Measurements from ENCODE around the gene TRPT1. TPM values are rescaled to one million over a fixed set of nuclear protein-coding genes. Genes with fewer than 3 reads are reported as not detected.
A peak's percentile ranks its signal among the peaks of the same experiment; 100 is the strongest.

Gene TRPT1
- total and polyA plus RNA-seq, 7 donors, result 49.6 to 131 (median 96.1) TPM

GRCh38 chr11:64201543-64201942 is 24.4 kb downstream of the TRPT1 start:
- intact Hi-C loops (cut with DNase I), result loop anchor here in 1 of 2 donors (5.0 kb wide), 1 partner anchor 66 kb away; no protein-coding TSS in a partner anchor
- ATAC-seq (no peak), DNase-seq (no peak)
- Histone ChIP-seq H3K4me3 (no peak overlapping the region), H3K27ac (no peak overlapping the region), H3K36me3 (ENCODE audit: insufficient read depth in 1 of 2, low read depth in 1 of 2) (peaks cover 17 to 92% of the 10 kb centered on the region in 2 donors), H3K4me1 (peaks cover 11% of the 10 kb centered on the region), H3K27me3 (ENCODE audit: insufficient read depth in 3 of 3, low read length in 2 of 3) (no peaks in the 10 kb centered on the region), H3K9me3 (no peaks in the 10 kb centered on the region)
- WGBS, 3 donors, result 70 to 72% (median 70%) methylated on average over 3 of the region's 3 CpGs
- TF ChIP-seq, protein P1, sequence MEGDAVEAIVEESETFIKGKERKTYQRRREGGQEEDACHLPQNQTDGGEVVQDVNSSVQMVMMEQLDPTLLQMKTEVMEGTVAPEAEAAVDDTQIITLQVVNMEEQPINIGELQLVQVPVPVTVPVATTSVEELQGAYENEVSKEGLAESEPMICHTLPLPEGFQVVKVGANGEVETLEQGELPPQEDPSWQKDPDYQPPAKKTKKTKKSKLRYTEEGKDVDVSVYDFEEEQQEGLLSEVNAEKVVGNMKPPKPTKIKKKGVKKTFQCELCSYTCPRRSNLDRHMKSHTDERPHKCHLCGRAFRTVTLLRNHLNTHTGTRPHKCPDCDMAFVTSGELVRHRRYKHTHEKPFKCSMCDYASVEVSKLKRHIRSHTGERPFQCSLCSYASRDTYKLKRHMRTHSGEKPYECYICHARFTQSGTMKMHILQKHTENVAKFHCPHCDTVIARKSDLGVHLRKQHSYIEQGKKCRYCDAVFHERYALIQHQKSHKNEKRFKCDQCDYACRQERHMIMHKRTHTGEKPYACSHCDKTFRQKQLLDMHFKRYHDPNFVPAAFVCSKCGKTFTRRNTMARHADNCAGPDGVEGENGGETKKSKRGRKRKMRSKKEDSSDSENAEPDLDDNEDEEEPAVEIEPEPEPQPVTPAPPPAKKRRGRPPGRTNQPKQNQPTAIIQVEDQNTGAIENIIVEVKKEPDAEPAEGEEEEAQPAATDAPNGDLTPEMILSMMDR (IDR thresholded peaks at IDR 0.05), result no peak

- intact Hi-C loops (cut with DNase I), result no loop called here
- Histone ChIP-seq H3K27ac (no peak overlapping the region), H3K36me3 (ENCODE audit: insufficient read depth in 1 of 2, low read depth in 1 of 2) (peaks cover 29 to 100% of the 10 kb centered on the region in 2 donors), H3K9me3 (no peaks in the 10 kb centered on the region), H3K4me3 (no peak overlapping the region), H3K27me3 (ENCODE audit: insufficient read depth in 3 of 3, low read length in 2 of 3) (no peaks in the 10 kb centered on the region), H3K4me1 (no peaks in the 10 kb centered on the region)
- ATAC-seq (no peak), DNase-seq (no peak)
- WGBS, 3 donors, result 96 to 98% (median 97%) methylated on average over 2 of the region's 2 CpGs
- TF ChIP-seq, protein P1 (IDR thresholded peaks at IDR 0.05), result no peak
These were observed 27.5 kb downstream of the TRPT1 start for GRCh38 chr11:64198511-64198910.

DNA sequence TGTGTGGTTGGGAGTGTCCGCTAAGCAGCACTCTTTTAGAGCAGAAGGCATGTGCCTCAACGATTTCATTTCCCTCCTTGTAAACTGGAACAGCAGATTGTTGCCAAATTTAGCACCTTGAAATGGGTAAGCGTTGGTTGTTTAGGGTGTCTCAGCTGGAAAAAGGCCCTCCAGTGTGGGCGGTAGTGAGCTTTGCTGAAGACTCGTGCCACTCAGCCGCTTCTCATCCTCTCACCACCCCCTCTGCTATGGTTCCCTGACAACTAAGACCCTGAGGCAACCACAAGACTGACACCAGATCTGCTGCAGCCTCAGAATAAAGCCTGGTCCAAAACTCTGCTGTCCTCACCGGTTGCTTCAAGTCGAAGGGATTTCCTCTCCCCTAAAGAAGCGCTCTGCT is 29.4 kb downstream of the TRPT1 start:
- Histone ChIP-seq H3K4me3 (no peak overlapping the region), H3K27me3 (ENCODE audit: insufficient read depth in 3 of 3, low read length in 2 of 3) (no peaks in the 10 kb centered on the region), H3K36me3 (ENCODE audit: insufficient read depth in 1 of 2, low read depth in 1 of 2) (peaks cover 29 to 93% of the 10 kb centered on the region in 2 donors), H3K9me3 (no peaks in the 10 kb centered on the region), H3K27ac (no peak overlapping the region), H3K4me1 (no peaks in the 10 kb centered on the region)
- TF ChIP-seq, protein P1 (IDR thresholded peaks at IDR 0.05), result no peak
- ATAC-seq (no peak), DNase-seq (no peak)
- WGBS, 3 donors, result 72 to 78% (median 75%) methylated on average over 9 of the region's 9 CpGs
- intact Hi-C loops (cut with DNase I), result no loop called here

- ATAC-seq, result peak in 1 of 4 donors; percentile 26
- H3K4me3 ChIP-seq, result no peak overlapping the region
- TF ChIP-seq, protein P1 (IDR thresholded peaks at IDR 0.05), result no peak
- peaks cover 26 to 62% of the 10 kb centered on the region in 2 donors for H3K36me3 ChIP-seq (ENCODE audit: insufficient read depth in 1 of 2, low read depth in 1 of 2)
- DNase-seq, result no peak
- no peaks in the 10 kb centered on the region for H3K27me3 ChIP-seq (ENCODE audit: insufficient read depth in 3 of 3, low read length in 2 of 3)
- H3K9me3 ChIP-seq, result no peaks in the 10 kb centered on the region
- intact Hi-C loops (cut with DNase I), result no loop called here
- 89 to 96% (median 94%) methylated on average over 5 of the region's 5 CpGs for WGBS, 3 donors
- peaks cover 17% of the 10 kb centered on the region for H3K4me1 ChIP-seq
- no peak overlapping the region for H3K27ac ChIP-seq
These were observed 33.6 kb downstream of the TRPT1 start for GRCh38 chr11:64192434-64192833.
